Choroid plexus epithelial cell (primary cell): ENCODE results near the gene KDF1.

Experiments used
- DNase-seq: peaks from one replicate; pipeline ENCODE4 v3.0.0-alpha.2; 2010; ENCODE audit warnings: low read depth
- H3K4me3 ChIP-seq: 2 replicates; pipeline ENCODE4 v1.5.1; 2011; ENCODE audit warnings: low read depth, mild to moderate bottlenecking, control low read depth, low read length, moderate library complexity
- CTCF ChIP-seq: conservative IDR thresholded peaks from 2 replicates; pipeline ENCODE4 v1.5.1; 2011; ENCODE audit warnings: low read depth, mild to moderate bottlenecking, control low read depth, inconsistent platforms, low read length, moderate library complexity

The KDF1 gene

GRCh38 chr1:26976621-26977510, 16.6 kb upstream of the KDF1 start:
- no peak for DNase-seq
- TF ChIP-seq CTCF = no peak
- H3K4me3 ChIP-seq = no peak overlapping the region

- no peak for TF ChIP-seq CTCF
- H3K4me3 ChIP-seq = no peak overlapping the region
- DNase-seq = no peak
Measured at GRCh38 chr1:26972821-26973220, 12.6 kb upstream of the KDF1 start.

GRCh38 chr1:26972390-26972789, 12.1 kb upstream of the KDF1 start:
- TF ChIP-seq CTCF = no peak
- peak; percentile 60 for DNase-seq
- no peak overlapping the region for H3K4me3 ChIP-seq

GRCh38 chr1:26971590-26971989, 11.3 kb upstream of the KDF1 start:
- no peak for DNase-seq
- no peak for TF ChIP-seq CTCF
- no peak overlapping the region for H3K4me3 ChIP-seq

GRCh38 chr1:26970810-26971209, 10.5 kb upstream of the KDF1 start:
- peak; percentile 21 for DNase-seq
- H3K4me3 ChIP-seq = no peak overlapping the region
- TF ChIP-seq CTCF = no peak

- TF ChIP-seq CTCF = no peak
- no peak overlapping the region for H3K4me3 ChIP-seq
- DNase-seq = no peak
Measured at GRCh38 chr1:26965628-26966027, 5.4 kb upstream of the KDF1 start.

- TF ChIP-seq CTCF = no peak
- DNase-seq = no peak
- no peak overlapping the region for H3K4me3 ChIP-seq
Measured at GRCh38 chr1:26965213-26965612, 4.9 kb upstream of the KDF1 start.
